Measurements from ENCODE around the gene MT3. TPM values are rescaled to one million over a fixed set of nuclear protein-coding genes. Genes with fewer than 3 reads are reported as not detected.

Gene MT3
- total RNA-seq, 1 experiment from 2014 or later: not detected

DNA sequence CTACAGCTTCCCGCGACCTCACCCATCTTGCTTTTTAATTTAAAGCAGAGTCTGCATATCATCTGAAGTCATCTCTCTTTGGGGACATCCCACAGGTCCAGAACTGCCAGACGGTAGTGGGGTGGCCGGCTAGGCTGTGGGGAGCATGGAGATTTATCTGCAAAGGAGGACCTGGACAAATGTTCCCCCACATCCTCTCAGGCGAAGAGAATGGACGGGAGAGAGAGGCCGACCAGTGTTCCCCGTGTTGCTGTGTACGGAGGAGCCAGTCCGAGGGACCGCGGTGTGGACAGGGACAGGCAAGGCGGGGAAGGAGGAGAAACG is 42.5 kb downstream of the MT3 start:
- H3K27me3 Mint-ChIP-seq (ENCODE audit: unreplicated experiment): peaks cover 76% of the 10 kb centered on the region
- intact Hi-C loops (cut with micrococcal nuclease; ENCODE audit: unreplicated experiment): no loop called here
- DNase-seq: no peak
- H3K4me3 Mint-ChIP-seq (ENCODE audit: low read depth, unreplicated experiment): peak overlapping the region; percentile 68
- peaks cover 7% of the 10 kb centered on the region for H3K36me3 Mint-ChIP-seq (ENCODE audit: insufficient read depth, unreplicated experiment)
- BruUV-seq (replicated peaks): no TSS peak
- H3K9me3 Mint-ChIP-seq (ENCODE audit: low read depth, unreplicated experiment): no peaks in the 10 kb centered on the region
- H3K27ac Mint-ChIP-seq (ENCODE audit: unreplicated experiment): no peak overlapping the region
- TF ChIP-seq, protein P1, sequence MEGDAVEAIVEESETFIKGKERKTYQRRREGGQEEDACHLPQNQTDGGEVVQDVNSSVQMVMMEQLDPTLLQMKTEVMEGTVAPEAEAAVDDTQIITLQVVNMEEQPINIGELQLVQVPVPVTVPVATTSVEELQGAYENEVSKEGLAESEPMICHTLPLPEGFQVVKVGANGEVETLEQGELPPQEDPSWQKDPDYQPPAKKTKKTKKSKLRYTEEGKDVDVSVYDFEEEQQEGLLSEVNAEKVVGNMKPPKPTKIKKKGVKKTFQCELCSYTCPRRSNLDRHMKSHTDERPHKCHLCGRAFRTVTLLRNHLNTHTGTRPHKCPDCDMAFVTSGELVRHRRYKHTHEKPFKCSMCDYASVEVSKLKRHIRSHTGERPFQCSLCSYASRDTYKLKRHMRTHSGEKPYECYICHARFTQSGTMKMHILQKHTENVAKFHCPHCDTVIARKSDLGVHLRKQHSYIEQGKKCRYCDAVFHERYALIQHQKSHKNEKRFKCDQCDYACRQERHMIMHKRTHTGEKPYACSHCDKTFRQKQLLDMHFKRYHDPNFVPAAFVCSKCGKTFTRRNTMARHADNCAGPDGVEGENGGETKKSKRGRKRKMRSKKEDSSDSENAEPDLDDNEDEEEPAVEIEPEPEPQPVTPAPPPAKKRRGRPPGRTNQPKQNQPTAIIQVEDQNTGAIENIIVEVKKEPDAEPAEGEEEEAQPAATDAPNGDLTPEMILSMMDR (IDR thresholded peaks at IDR 0.05; ENCODE audit: unreplicated experiment): no peak
- H3K4me1 Mint-ChIP-seq (ENCODE audit: low read depth, unreplicated experiment): peaks cover 14% of the 10 kb centered on the region
- CTCF ChIA-PET: interaction anchor here (1.0 kb wide), 1 partner anchor 23 kb away, joined by 4 read pairs; the partner anchor contains the start of gene MT2A

- no peak for DNase-seq
- Mint-ChIP-seq H3K27me3 (ENCODE audit: unreplicated experiment) (peaks cover 79% of the 10 kb centered on the region), H3K4me1 (ENCODE audit: low read depth, unreplicated experiment) (peaks cover 10% of the 10 kb centered on the region), H3K9me3 (ENCODE audit: low read depth, unreplicated experiment) (no peaks in the 10 kb centered on the region), H3K36me3 (ENCODE audit: insufficient read depth, unreplicated experiment) (peaks cover 7% of the 10 kb centered on the region), H3K4me3 (ENCODE audit: low read depth, unreplicated experiment) (peak within 1 kb of the TSS; percentile 68), H3K27ac (ENCODE audit: unreplicated experiment) (no peak within 1 kb of the TSS)
- CTCF ChIA-PET: interaction anchor here (1.0 kb wide), 1 partner anchor 24 kb away, joined by 4 read pairs; the partner anchor contains the start of gene MT2A
- no TSS peak for BruUV-seq (replicated peaks)
- TF ChIP-seq, protein P1 (IDR thresholded peaks at IDR 0.05; ENCODE audit: unreplicated experiment): no peak
- intact Hi-C loops (cut with micrococcal nuclease; ENCODE audit: unreplicated experiment): no loop called here
Observed at GRCh38 chr16:56632156-56632847, 43.0 kb downstream of the MT3 start, which contains the start of gene MT1M. Gene MT1M (plus strand): TSS chr16:56632659. CDS start chr16:56632732, 73 bp downstream.

DNA sequence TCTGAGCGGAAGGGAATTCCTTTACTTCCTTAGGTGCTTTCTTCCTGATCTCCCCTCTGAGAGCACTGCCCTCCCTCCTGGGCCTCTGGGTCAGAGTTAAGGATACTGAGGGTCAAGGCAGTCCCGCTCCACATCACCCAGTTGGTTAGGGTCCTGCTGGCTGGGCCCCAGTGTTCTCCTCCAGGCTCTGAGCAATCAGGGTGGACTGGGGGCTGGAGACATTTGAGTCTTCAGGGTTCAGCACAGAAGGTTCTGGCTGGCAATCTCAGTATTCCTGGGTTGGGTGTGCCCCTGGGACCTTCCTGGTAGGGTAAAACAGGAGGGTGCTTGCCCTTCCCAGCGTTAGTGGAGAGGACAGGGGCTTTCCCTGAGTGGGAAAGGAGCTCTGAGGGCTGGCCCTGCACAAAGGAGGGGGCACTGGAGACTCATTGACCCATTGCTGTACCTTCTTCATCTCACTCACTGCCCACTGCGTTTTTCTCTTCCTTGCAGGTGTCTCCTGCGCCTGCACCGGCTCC is 43.6 kb downstream of the MT3 start:
- H3K4me1 Mint-ChIP-seq (ENCODE audit: low read depth, unreplicated experiment): peaks cover 16% of the 10 kb centered on the region
- intact Hi-C loops (cut with micrococcal nuclease; ENCODE audit: unreplicated experiment): no loop called here
- CTCF ChIA-PET: interaction anchor here (1.0 kb wide), 1 partner anchor 25 kb away, joined by 4 read pairs; the partner anchor contains the start of gene MT2A
- H3K27me3 Mint-ChIP-seq (ENCODE audit: unreplicated experiment): peaks cover 86% of the 10 kb centered on the region
- no peak overlapping the region for H3K27ac Mint-ChIP-seq (ENCODE audit: unreplicated experiment)
- TF ChIP-seq, protein P1 (IDR thresholded peaks at IDR 0.05; ENCODE audit: unreplicated experiment): no peak
- no peak for DNase-seq
- H3K9me3 Mint-ChIP-seq (ENCODE audit: low read depth, unreplicated experiment): no peaks in the 10 kb centered on the region
- H3K36me3 Mint-ChIP-seq (ENCODE audit: insufficient read depth, unreplicated experiment): peaks cover 9% of the 10 kb centered on the region
- H3K4me3 Mint-ChIP-seq (ENCODE audit: low read depth, unreplicated experiment): peak overlapping the region; percentile 68
- BruUV-seq (replicated peaks): no TSS peak

- H3K4me1 Mint-ChIP-seq (ENCODE audit: low read depth, unreplicated experiment): peaks cover 18% of the 10 kb centered on the region
- peaks cover 15% of the 10 kb centered on the region for H3K36me3 Mint-ChIP-seq (ENCODE audit: insufficient read depth, unreplicated experiment)
- intact Hi-C loops (cut with micrococcal nuclease; ENCODE audit: unreplicated experiment): no loop called here
- DNase-seq: no peak
- BruUV-seq (replicated peaks): no TSS peak
- H3K9me3 Mint-ChIP-seq (ENCODE audit: low read depth, unreplicated experiment): no peaks in the 10 kb centered on the region
- no peak overlapping the region for H3K4me3 Mint-ChIP-seq (ENCODE audit: low read depth, unreplicated experiment)
- TF ChIP-seq, protein P1 (IDR thresholded peaks at IDR 0.05; ENCODE audit: unreplicated experiment): no peak
- H3K27me3 Mint-ChIP-seq (ENCODE audit: unreplicated experiment): peaks cover 92% of the 10 kb centered on the region
- H3K27ac Mint-ChIP-seq (ENCODE audit: unreplicated experiment): no peak overlapping the region
- CTCF ChIA-PET: no interaction called here
Observed at GRCh38 chr16:56633535-56633934, 44.2 kb downstream of the MT3 start.
